ENCODE measurements around the gene C19orf85.

Gene C19orf85

DNA sequence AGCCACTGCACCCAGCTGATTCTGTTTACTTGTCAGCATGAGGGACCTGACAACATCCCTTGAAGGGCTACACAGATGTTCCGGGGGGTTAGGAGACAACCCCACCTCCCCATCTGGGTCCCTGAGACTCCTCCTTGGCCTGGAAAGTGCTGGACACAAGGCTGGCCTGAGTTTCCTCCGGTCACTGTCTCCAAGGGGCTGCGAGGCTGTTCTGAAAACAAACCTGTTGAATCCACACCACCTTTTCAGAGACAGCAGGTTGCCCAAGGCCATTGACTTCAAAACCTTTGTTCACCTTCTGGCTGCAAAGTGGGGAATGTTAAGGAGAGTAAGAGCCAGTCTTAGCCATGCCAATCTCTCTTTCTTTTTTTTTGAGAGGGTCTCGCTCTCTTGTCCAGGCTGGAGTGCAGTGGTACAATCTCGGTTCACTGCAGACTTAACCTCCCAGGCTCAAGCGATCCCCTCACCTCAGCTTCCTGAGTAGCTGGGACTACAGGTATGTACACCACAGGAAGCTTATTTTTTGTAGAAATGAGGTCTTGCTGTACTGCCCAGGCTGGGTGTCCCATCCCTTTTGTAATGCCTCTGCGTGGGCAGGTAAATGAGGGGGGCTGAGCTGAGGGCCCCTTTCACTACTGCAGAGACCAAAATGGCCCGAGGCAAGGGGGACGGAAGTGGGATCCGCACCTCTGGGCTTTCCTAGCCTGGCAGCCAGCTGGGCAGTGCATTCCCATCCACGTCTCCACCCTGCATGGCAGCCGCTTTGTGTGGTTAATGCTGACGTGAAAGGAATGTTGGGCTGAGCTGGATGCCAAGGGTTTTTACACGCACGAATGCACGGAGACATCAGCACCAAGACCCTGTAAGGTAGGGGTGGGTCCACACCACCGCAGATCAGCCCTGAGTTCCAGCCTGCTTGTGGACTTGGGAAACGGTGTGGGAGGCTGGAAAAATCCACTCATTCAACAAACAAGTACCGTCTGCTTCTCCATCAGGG lies 10.0 kb upstream of the C19orf85 start:
- DNase-seq = no peak

DNA sequence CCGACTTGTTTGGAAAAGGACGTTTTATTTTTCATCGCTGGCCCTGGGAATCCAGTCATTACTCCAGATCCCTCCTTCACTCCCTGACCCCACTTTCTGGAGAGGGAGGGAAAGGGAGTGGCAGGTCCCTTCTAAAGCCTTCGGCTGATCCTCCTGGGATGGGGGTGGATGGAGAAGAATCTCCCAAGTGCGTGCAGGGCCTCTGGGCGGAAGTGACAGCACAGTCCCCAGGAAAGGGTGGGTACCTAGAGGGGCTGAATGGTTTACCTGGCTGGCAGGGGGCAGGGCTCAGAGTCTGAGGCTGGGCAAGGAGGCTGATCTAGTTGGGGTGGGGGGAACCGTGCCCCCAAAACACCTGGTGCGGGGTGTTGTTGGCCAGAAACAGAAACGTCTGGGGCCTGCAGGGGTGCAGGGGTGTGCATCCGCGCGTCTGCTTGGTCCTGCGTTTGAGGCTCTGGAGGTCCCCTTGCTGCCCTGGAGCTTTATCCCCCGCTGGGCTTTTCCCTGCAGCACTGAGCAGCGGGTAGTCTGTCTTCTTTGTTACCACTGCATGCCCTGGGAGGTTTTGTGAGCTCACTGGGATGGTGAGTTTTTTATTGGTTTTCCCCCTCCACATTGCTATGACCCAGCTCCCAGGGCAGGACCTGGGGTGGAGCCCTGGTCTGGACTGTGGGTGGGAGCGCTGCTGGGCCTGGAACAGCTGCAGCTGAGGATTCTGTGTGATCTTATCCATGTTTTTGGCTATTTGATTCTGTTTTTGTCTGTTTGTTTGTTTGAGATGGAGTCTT lies 8.9 kb upstream of the C19orf85 start:
- no peak for DNase-seq

DNA sequence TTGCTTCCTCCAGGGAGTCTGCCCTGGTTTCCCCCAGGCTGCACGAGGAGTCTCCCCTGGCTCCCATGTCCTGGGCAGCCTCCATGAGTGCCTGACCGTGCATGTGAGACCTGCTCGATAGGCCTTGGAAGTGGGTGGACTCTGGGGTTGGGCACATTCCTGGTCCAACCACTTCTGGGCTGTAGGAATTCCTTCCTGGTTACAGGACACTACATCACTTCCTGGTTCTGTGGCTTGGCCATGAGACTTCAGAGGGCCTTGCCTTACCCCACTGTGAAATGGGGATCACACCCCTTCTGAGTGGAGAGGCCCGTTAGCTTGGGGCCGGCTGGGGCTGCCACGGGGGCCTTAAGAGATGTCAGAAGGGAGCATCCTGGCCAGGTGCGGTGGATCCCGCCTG lies 7.9 kb upstream of the C19orf85 start:
- no peak for DNase-seq

DNA sequence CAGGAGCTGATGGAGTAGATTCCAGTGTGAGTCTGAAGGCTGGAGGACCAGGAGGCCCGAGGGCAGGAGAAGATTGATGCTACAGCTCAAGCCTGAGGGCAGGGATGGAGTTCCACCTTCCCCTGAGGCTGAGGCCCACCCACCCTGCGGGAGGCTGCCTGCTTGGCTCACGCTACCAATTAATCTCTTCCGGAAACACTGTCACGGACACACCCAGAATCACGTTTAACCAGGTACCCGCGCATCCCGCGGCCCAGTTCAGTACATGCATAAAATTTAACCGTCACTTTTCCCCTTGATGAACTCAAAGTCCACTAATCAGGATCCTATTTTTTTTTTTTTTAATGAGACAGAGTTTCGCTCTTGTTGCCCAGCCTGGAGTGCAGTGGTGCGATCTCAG lies 6.7 kb upstream of the C19orf85 start:
- DNase-seq = no peak

GRCh38 chr19:55468054-55468393 lies 3.5 kb upstream of the C19orf85 start:
- DNase-seq = no peak

DNA sequence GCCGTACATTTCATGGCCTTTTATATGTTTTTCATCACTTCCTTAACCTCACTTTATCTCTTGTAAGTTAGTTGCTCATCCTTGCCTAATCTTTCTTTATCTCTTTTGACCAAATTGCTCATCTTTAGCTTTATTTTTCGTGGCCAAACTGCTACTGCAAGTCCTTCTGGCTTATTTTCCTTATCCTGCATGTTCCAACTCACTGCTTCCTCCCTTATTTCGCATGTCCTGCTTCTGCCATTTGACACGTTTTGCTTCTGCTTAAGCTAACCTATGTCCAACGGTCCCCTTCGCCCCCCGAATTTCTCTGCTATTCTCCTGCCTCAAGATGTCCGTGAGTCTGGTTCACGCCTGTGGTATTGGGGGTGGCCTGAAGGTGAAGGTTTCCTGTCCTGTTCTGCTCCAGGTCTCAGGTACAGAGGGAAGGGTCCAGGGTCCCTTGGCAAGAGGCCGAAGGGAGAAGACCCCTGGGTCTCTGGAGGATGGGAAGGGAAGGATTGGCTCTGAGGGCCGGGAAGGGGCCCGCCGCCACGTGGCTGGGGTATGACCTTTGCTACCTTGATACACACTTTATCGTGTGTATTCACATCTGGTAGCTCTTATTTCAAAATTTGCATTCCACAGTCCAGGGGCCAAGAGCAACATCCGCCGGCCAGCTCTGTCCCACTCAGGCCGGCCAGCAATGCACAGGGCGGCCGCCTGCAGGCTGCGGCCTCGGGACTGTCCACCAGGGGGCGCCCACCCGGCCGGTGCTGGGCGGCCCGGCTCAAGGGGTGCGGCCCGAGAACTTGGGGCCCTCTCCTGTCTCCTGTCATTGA lies 2.9 kb upstream of the C19orf85 start:
- no peak for DNase-seq

GRCh38 chr19:55466241-55466614 lies 1.7 kb upstream of the C19orf85 start:
- DNase-seq = no peak

GRCh38 chr19:55465460-55466240 lies 1.1 kb upstream of the C19orf85 start:
- no peak for DNase-seq

- no peak for DNase-seq
Measured at GRCh38 chr19:55464039-55464661, 401 bp downstream of the C19orf85 start.

DNA sequence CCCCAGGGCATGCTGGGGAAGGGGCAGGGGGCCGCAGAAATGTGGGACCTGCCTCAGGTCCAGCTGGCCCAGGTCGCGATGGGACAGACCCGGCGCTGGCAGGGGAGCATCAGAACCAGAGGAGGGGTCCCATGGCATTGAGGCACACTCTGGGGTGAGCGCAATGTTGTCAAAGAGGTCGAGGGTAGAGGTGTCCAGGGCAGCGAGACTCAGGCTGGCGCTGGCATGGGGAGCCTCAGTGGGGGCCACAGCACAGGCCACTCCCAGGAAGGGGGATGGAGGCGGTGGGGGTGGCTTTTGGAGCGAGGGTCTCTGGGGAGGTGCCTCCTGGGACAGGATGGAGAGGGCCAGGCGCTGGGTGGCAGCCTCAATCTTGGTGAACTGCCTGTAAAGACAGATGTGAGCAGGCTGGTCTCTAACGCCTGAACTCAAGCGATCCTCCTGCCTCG lies 944 bp downstream of the C19orf85 start:
- DNase-seq = no peak

- no peak for DNase-seq
Measured at GRCh38 chr19:55462722-55463121, 1.8 kb downstream of the C19orf85 start.

- no peak for DNase-seq
Measured at GRCh38 chr19:55461974-55462626, 2.5 kb downstream of the C19orf85 start.

- DNase-seq = peak; percentile 98
Measured at GRCh38 chr19:55461259-55461973, 3.1 kb downstream of the C19orf85 start, which contains the start of gene ISOC2. Gene ISOC2, minus strand, starts transcription at chr19:55461642. Its CDS starts 5,156 bp downstream, at chr19:55456486.

- DNase-seq = no peak
Measured at GRCh38 chr19:55460670-55461258, 3.8 kb downstream of the C19orf85 start.

DNA sequence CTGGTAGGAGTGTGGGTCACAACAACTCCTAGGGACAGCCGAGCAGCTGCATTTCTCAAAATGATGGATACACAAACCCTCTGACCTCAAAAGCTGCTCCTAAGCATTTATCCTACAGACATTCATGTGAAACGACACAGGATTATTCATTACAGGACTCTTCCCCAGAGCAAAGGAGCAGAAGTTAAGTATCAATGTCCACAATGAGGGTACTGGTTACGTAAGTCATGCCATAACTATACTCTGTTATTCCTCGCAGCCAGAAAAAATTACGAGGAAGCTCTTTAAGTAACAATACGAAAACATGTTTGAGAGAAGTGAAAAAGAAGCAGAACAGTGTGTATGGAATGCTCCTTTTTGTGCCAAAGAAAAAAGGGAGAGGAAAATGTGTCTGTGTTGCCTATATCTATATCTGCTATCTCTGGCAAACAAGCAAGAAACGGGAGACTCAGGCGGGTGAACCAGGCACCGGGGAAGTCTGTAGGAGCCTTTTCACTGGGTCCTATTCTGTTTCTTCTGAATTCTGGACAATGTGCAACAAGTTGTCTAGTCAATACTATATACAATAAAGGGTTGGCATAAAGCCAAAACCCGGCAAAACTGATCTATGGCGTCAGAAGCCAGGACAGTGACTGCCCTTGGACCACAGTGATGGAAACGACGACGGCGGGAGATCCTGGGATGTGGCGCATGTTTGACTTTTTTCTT lies 4.4 kb downstream of the C19orf85 start:
- DNase-seq = no peak

GRCh38 chr19:55459551-55459949 lies 5.0 kb downstream of the C19orf85 start:
- no peak for DNase-seq

DNA sequence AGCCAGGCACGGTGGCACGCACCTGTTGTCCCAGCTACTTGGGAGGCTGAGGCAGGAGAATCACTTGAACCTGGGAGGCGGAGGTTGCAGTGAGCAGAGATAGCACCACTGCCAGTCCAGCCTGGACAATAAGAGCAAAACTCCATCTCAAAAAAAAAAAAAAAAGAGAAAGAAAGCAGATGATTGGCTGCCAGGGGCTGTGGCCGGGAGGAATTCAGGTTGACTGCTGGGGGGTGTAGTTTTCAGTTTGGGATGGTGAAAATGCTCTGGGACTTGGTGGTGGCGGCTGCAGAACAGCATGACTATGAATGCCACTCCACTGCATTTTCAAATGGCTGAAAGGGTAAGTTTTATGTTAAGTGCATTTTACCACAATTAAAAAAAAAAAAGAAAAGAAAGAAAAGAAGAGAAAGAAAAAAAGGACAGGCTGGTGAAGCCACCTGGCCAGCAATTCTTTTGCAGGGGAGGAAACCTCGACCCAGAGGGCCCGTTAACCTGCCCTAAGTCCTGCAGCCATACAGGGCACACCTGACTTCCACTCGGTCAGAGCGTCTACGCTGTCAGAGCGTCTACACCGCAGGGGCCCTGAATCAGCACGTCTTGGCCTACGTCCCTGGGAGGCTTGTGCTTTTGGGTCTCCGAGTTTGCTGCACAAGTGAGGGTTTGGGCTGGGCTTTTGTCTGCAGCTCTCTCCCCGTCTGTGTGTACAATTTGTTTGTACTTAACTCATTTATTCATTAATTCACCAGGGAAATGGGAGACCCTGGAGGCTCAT lies 6.7 kb downstream of the C19orf85 start:
- no peak for DNase-seq

GRCh38 chr19:55456347-55456746 lies 8.2 kb downstream of the C19orf85 start:
- DNase-seq = no peak
